Karpas-422 (cell line): ENCODE results near the gene GAK. TPM values are rescaled to one million over a fixed set of nuclear protein-coding genes. Genes with fewer than 3 reads are reported as not detected.
"Not testable (repeated sequence)": the region's sequence is repeated elsewhere in the genome, so short reads cannot be mapped to it uniquely, and the experiment has no call there.

Experiments
- DNase-seq: peaks from one replicate; pipeline ENCODE4 v3.0.0-alpha.2; 2015
- H2AFZ ChIP-seq: fragments of 200-600 bp; sonication (generic); 2 replicates; pipeline ENCODE4 v1.6.1; 2014; ENCODE audit warnings: antibody characterized with exemption, low read length, mixed read lengths
- H3K27ac ChIP-seq: fragments of 200-600 bp; sonication (generic); 2 replicates; pipeline ENCODE4 v1.5.1; 2014; ENCODE audit warnings: mild to moderate bottlenecking, low read length, moderate library complexity
- H3K27me3 ChIP-seq: fragments of 200-600 bp; sonication (generic); 2 replicates; pipeline ENCODE4 v1.6.1; 2014; ENCODE audit warnings: low read length, mixed read lengths
- H3K36me3 ChIP-seq: fragments of 200-600 bp; sonication (generic); 2 replicates; pipeline ENCODE4 v1.6.1; 2014; ENCODE audit warnings: low read length, mixed read lengths; ENCODE audit not compliant: insufficient read depth
- H3K4me1 ChIP-seq: fragments of 200-600 bp; sonication (generic); 2 replicates; pipeline ENCODE4 v1.6.1; 2014; ENCODE audit warnings: mild to moderate bottlenecking, low read length, mixed read lengths
- H3K4me2 ChIP-seq: fragments of 200-600 bp; sonication (generic); 2 replicates; pipeline ENCODE4 v1.6.1; 2014; ENCODE audit warnings: low read length, low read depth, mild to moderate bottlenecking; ENCODE audit not compliant: poor library complexity, severe bottlenecking
- H3K4me3 ChIP-seq: fragments of 200-600 bp; sonication (generic); 2 replicates; pipeline ENCODE4 v1.5.1; 2014; ENCODE audit warnings: mild to moderate bottlenecking, antibody characterized with exemption, low read length, mixed read lengths
- H3K79me2 ChIP-seq: fragments of 200-600 bp; sonication (generic); 2 replicates; pipeline ENCODE4 v1.6.1; 2014; ENCODE audit warnings: mild to moderate bottlenecking, low read length, mixed read lengths
- H3K9ac ChIP-seq: fragments of 200-600 bp; sonication (generic); 2 replicates; pipeline ENCODE4 v1.6.0; 2014; ENCODE audit warnings: low read length
- H3K9me2 ChIP-seq: fragments of 200-600 bp; sonication (generic), shearing (Covaris generic); replicated peaks from 2 replicates; pipeline ENCODE4 v1.6.0; 2014; ENCODE audit warnings: mild to moderate bottlenecking, low read length, moderate library complexity; ENCODE audit not compliant: insufficient read depth
- H3K9me3 ChIP-seq: fragments of 300-700, 200-600 bp; sonication (generic); 2 replicates; pipeline ENCODE4 v1.6.1; 2014; ENCODE audit warnings: low read length, mixed read lengths
- H4K20me1 ChIP-seq: fragments of 200-600 bp; sonication (generic); 2 replicates; pipeline ENCODE4 v1.6.1; 2014; ENCODE audit warnings: mild to moderate bottlenecking, antibody characterized with exemption, low read length, low read depth; ENCODE audit not compliant: insufficient read depth
- total RNA-seq: library from RNA; depleted of rRNA; stranded (reverse); fragments of >200 nt; shearing (Covaris generic); gene quantifications from 2 replicates; pipeline ENCODE4 v1.2.3, GENCODE V29; 2014; ENCODE audit warnings: low replicate concordance; rRNA removed

GAK gene
- total RNA-seq, 1 experiment from 2014 or later = 48.8 TPM

DNA sequence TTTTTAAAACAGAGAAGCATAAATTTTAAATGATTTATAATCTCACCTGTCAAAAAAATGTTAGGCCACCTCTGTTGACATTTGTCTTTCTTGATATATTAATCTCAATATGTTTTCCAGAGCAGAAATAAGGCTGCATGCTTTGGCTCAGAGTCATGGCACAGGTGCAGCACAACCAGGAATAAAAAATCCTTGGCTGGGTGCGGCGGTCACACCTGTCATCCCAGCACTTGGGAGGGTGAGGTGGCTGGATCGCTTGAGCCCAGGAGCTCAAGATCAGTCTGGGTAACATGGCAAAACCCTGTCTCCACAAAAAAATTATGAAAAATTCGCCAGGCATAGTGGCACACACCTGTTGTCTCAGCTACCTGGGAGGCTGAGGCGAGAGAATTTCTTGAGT lies 124.3 kb downstream of the GAK start:
- H4K20me1 ChIP-seq = no peaks in the 10 kb centered on the region
- H3K27ac ChIP-seq = no peak overlapping the region
- H3K9ac ChIP-seq = no peak overlapping the region
- H3K9me3 ChIP-seq = no peaks in the 10 kb centered on the region
- H3K4me3 ChIP-seq = no peak overlapping the region
- DNase-seq = no peak
- no peak overlapping the region for H3K4me2 ChIP-seq
- no peaks in the 10 kb centered on the region for H3K79me2 ChIP-seq
- no peaks in the 10 kb centered on the region for H3K36me3 ChIP-seq
- no peaks in the 10 kb centered on the region for H3K9me2 ChIP-seq
- H3K4me1 ChIP-seq = no peaks in the 10 kb centered on the region
- no peak overlapping the region for H2AFZ ChIP-seq
- H3K27me3 ChIP-seq = no peaks in the 10 kb centered on the region

DNA sequence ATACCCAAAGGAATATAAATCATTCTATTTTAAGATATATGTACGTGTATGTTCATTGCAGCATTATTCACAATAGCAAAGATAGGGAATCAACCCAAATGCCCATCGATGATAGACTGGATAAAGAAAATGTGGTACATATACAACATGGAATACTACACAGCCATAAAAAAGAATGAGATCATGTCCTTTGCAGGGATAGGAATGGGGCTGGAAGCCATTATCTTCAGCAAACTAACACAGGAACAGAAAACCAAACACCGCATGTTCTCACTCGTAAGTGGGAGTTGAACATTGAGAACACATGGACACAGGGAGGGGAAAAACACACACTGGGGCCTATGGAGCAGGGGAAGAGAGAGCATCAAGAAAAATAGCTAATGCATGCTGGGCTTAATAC lies 125.1 kb downstream of the GAK start:
- H3K27me3 ChIP-seq, H3K4me1 ChIP-seq, H3K36me3 ChIP-seq, H4K20me1 ChIP-seq, H3K4me2 ChIP-seq, H3K9me2 ChIP-seq, H3K79me2 ChIP-seq, H2AFZ ChIP-seq, H3K9me3 ChIP-seq, H3K9ac ChIP-seq, H3K27ac ChIP-seq, DNase-seq, H3K4me3 ChIP-seq: not testable (repeated sequence)

DNA sequence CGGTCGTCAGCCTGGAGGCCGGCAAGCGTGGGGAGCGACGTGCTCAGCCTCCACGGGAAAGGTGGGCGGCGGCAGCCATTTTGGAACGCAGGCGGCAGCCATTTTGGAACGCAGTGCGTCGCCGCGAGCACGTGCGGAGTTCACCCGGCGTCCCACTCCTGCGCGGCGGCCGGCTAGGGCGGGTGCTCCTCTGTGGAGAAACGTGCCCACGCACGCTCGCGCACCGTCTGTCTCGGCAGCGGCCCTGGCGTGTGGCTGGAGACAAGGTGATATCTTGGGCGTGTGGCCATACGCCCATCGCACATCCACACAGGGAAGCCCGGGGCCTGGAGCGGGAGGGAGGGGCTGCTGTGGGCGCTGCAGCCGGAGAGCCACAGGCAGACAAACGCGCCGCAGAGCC lies 127.3 kb downstream of the GAK start:
- H3K36me3 ChIP-seq = no peaks in the 10 kb centered on the region; the same call in 1 of the 2 replicates
- no peak overlapping the region for H3K4me2 ChIP-seq
- no peak for DNase-seq
- no peak overlapping the region for H3K4me3 ChIP-seq
- peaks cover 10% of the 10 kb centered on the region for H3K4me1 ChIP-seq
- H3K9me2 ChIP-seq = no peaks in the 10 kb centered on the region
- no peak overlapping the region for H3K9ac ChIP-seq
- H3K27me3 ChIP-seq = no peaks in the 10 kb centered on the region
- H2AFZ ChIP-seq = no peak overlapping the region
- no peaks in the 10 kb centered on the region for H3K79me2 ChIP-seq
- H3K9me3 ChIP-seq = peaks cover 10% of the 10 kb centered on the region; the same call in 1 of the 2 replicates
- no peaks in the 10 kb centered on the region for H4K20me1 ChIP-seq
- H3K27ac ChIP-seq = no peak overlapping the region

DNA sequence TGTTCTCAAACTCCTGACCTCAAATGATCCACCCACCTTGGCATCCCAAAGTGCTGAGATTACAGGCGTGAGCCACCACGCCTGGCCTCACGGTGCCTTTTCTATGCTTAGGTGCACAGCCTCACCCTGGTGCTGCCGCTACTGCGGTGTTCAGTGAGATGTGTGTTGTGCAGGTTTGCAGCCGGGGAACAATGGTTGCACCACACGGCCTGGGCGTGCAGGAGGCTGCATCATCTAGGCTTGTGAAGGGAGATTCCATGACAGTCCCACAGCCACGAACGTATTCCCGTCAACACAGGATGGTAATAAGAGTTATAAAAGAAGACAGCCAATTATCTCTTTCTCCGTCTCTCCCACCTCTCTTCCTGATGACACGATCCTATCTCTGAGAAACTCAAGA lies 128.2 kb downstream of the GAK start:
- Histone ChIP-seq H3K9me2 (no peaks in the 10 kb centered on the region), H4K20me1 (no peaks in the 10 kb centered on the region), H3K27ac (no peak overlapping the region), H3K9me3 (peaks cover 10% of the 10 kb centered on the region; the same call in 1 of the 2 replicates), H3K4me1 (peaks cover 14% of the 10 kb centered on the region), H3K36me3 (no peaks in the 10 kb centered on the region; the same call in 1 of the 2 replicates), H3K9ac (no peak overlapping the region), H3K27me3 (no peaks in the 10 kb centered on the region), H3K4me3 (no peak overlapping the region), H3K79me2 (no peaks in the 10 kb centered on the region), H3K4me2 (no peak overlapping the region), H2AFZ (no peak overlapping the region)
- DNase-seq = no peak

DNA sequence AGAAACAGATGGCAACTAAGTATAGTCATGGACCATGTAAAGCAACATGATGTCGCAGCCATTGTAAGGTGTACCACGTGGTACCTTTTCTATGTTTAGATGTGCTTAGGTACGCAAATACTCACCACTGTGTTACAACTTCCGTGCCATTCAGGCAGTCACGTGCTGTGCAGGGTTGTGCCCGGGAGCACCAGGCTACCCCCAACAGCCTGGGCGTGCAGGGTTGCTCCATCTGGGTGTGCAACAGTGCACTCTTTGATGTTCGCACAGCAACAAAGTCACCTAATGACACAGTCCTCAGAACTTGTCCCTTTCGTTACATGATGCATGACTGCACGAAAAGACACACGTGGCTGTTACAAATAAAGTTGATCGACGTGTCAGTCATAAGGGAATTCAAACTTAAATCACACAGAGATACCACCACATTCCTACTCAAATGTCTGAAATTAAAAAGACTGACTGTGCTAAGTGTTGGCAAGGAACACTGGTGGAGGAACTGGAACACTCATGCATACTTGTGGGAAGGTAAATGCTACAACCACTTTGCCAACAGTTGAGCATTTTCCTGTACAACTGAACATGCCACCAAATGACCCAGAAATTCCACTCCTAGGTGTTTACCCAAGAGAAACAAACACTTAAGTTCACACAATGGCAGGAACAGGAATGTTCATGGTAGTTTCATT lies 130.5 kb downstream of the GAK start:
- H3K9ac ChIP-seq = no peak overlapping the region
- no peaks in the 10 kb centered on the region for H3K79me2 ChIP-seq
- H3K27ac ChIP-seq = no peak overlapping the region; the same call in 1 of the 2 replicates
- DNase-seq = peak; percentile 76
- no peaks in the 10 kb centered on the region for H3K9me2 ChIP-seq
- no peaks in the 10 kb centered on the region; the same call in 1 of the 2 replicates for H3K36me3 ChIP-seq
- peaks cover 31% of the 10 kb centered on the region for H3K4me1 ChIP-seq
- H3K9me3 ChIP-seq = peaks cover 10% of the 10 kb centered on the region; the same call in 1 of the 2 replicates
- H2AFZ ChIP-seq = no peak overlapping the region; the same call in 1 of the 2 replicates
- H3K27me3 ChIP-seq = no peaks in the 10 kb centered on the region
- H4K20me1 ChIP-seq = no peaks in the 10 kb centered on the region
- 0 out of 2 replicates have a peak overlapping the region, but pooled peaks have one; percentile 24 for H3K4me3 ChIP-seq
- peak overlapping the region; percentile 40 for H3K4me2 ChIP-seq

Other genes starting within 250 kb of the GAK start
- not detected in 2 replicates for gene SLC49A3, start 243.2 kb downstream of the GAK start, total RNA-seq
- 18.0 and 18.7 TPM in 2 replicates for gene PCGF3, start 226.5 kb downstream of the GAK start, total RNA-seq
- 0.40 and 3.1 TPM in 2 replicates for gene CPLX1, start 106.2 kb downstream of the GAK start, total RNA-seq
- gene TMEM175, start 144 bp upstream of the GAK start, total RNA-seq = 15.1 and 28.1 TPM in 2 replicates
- 5.8 and 21.1 TPM in 2 replicates for gene DGKQ, start 41.3 kb upstream of the GAK start, total RNA-seq
- 17.3 and 20.8 TPM in 2 replicates for gene IDUA, start 54.7 kb upstream of the GAK start, total RNA-seq
- gene SLC26A1, start 61.1 kb upstream of the GAK start, total RNA-seq = not detected in 2 replicates
- gene FGFRL1, start 79.3 kb upstream of the GAK start, total RNA-seq = 0.76 TPM in 1 of 2 replicates, not detected in the other
- not detected in 2 replicates for gene RNF212, start 181.2 kb upstream of the GAK start, total RNA-seq
- 7.4 and 8.9 TPM in 2 replicates for gene SPON2, start 240.3 kb upstream of the GAK start, total RNA-seq